ENCODE data around the gene HDAC7.

- TF ChIP-seq, protein P1, sequence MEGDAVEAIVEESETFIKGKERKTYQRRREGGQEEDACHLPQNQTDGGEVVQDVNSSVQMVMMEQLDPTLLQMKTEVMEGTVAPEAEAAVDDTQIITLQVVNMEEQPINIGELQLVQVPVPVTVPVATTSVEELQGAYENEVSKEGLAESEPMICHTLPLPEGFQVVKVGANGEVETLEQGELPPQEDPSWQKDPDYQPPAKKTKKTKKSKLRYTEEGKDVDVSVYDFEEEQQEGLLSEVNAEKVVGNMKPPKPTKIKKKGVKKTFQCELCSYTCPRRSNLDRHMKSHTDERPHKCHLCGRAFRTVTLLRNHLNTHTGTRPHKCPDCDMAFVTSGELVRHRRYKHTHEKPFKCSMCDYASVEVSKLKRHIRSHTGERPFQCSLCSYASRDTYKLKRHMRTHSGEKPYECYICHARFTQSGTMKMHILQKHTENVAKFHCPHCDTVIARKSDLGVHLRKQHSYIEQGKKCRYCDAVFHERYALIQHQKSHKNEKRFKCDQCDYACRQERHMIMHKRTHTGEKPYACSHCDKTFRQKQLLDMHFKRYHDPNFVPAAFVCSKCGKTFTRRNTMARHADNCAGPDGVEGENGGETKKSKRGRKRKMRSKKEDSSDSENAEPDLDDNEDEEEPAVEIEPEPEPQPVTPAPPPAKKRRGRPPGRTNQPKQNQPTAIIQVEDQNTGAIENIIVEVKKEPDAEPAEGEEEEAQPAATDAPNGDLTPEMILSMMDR (IDR thresholded peaks at IDR 0.05), result no peak
- no peak for TF ChIP-seq ZFX (IDR thresholded peaks at IDR 0.05; ENCODE audit: borderline replicate concordance)
These were observed 47.0 kb downstream of the HDAC7 start for GRCh38 chr12:47772738-47773061.
